HepG2 (cell line): Measurements from ENCODE around the gene CASP7.

Experiments used
- CTCF ChIP-seq: sonication (generic); formaldehyde crosslinking; IDR thresholded peaks from 2 replicates; pipeline ENCODE4 v1.5.0; 2020; ENCODE audit warnings: mild to moderate bottlenecking, missing genetic modification reagents, moderate library complexity
- GTF2F1 ChIP-seq: fragments of 150-350 bp; IDR thresholded peaks from 2 replicates; pipeline ENCODE4 v1.6.1; 2014; ENCODE audit warnings: low read length
- JUND ChIP-seq: sonication (generic); formaldehyde crosslinking; IDR thresholded peaks from 2 replicates; pipeline ENCODE4 v1.8.0; 2022; ENCODE audit warnings: mild to moderate bottlenecking, missing genetic modification reagents
- NCOA2 ChIP-seq: sonication (generic); formaldehyde crosslinking; IDR thresholded peaks from 2 replicates; pipeline ENCODE4 v1.8.0; 2022; ENCODE audit warnings: inconsistent platforms
- ZZZ3 ChIP-seq: sonication (generic); formaldehyde crosslinking; IDR thresholded peaks from 2 replicates; pipeline ENCODE4 v1.4.0; 2020; ENCODE audit warnings: missing genetic modification reagents, mild to moderate bottlenecking, borderline replicate concordance
- TF ChIP-seq, protein P1 (sequence below): sonication (generic); formaldehyde crosslinking; IDR thresholded peaks from 2 replicates; pipeline ENCODE4 v1.8.0; 2022; ENCODE audit warnings: missing genetic modification reagents, low read depth, mild to moderate bottlenecking, borderline replicate concordance

GRCh38 chr10:113693348-113693747 is 13.6 kb downstream of the CASP7 start:
- TF ChIP-seq GTF2F1 (no peak), CTCF (CRISPR knock-in tag) (no peak), JUND (no peak), NCOA2 (CRISPR knock-in tag) (no peak), ZZZ3 (CRISPR knock-in tag) (no peak)
- TF ChIP-seq, protein P1, sequence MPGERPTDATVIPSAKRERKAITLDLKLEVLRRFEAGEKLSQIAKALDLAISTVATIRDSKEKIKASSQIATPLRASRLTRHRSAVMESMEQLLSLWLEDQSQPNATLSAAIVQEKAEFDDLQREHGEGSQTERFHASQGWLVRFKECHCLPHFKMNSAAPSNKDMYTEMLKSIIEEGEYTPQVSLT (CRISPR knock-in tag): no peak
